Neural crest cell (in vitro differentiated cells): Measurements from ENCODE around the gene SLC10A1. TPM values are rescaled to one million over a fixed set of nuclear protein-coding genes. Genes with fewer than 3 reads are reported as not detected.

Source experiments
- DNase-seq: peaks from one replicate; pipeline ENCODE4 v3.0.0; 2021; ENCODE audit warnings: low read depth, mixed read lengths, low spot score
- H3K27ac Mint-ChIP-seq: one replicate; pipeline ENCODE4 v1.8.0; 2021; ENCODE audit warnings: mild to moderate bottlenecking, mixed read lengths; ENCODE audit not compliant: unreplicated experiment
- H3K27me3 Mint-ChIP-seq: 2 replicates; pipeline ENCODE4 v1.8.0; 2021; ENCODE audit warnings: low read depth, mild to moderate bottlenecking, mixed read lengths
- H3K36me3 Mint-ChIP-seq: 2 replicates; pipeline ENCODE4 v1.8.0; 2021; ENCODE audit warnings: low read depth, mild to moderate bottlenecking, mixed read lengths
- H3K4me1 Mint-ChIP-seq: 2 replicates; pipeline ENCODE4 v1.8.0; 2021; ENCODE audit warnings: mixed read lengths
- H3K4me3 Mint-ChIP-seq: one replicate; pipeline ENCODE4 v1.8.0; 2021; ENCODE audit warnings: mild to moderate bottlenecking, mixed read lengths
- H3K9me3 Mint-ChIP-seq: 2 replicates; pipeline ENCODE4 v1.8.0; 2021; ENCODE audit warnings: mixed read lengths
- CTCF ChIP-seq: fragments of 200-600 bp; sonication (generic); conservative IDR thresholded peaks from 2 replicates; pipeline ENCODE4 v1.5.0; 2021; ENCODE audit warnings: antibody characterized with exemption, mild to moderate bottlenecking
- total RNA-seq: library from RNA; stranded (reverse); gene quantifications from 2 replicates; pipeline ENCODE4 v1.2.1, GENCODE V29; 2021

SLC10A1 gene
- total RNA-seq, 1 donor from 2014 or later, result not detected

- DNase-seq, result no peak
These were observed 44.6 kb upstream of the SLC10A1 start for GRCh38 chr14:69841656-69842055.

GRCh38 chr14:69839661-69840060 lies 42.6 kb upstream of the SLC10A1 start:
- Mint-ChIP-seq H3K9me3 (no peaks in the 10 kb centered on the region), H3K27me3 (no peaks in the 10 kb centered on the region), H3K4me1 (no peaks in the 10 kb centered on the region), H3K27ac (no peak overlapping the region), H3K4me3 (no peak overlapping the region), H3K36me3 (no peaks in the 10 kb centered on the region)
- DNase-seq, result no peak
- TF ChIP-seq CTCF, result no peak

More at GRCh38 chr14:69841656-69842055, 44.6 kb upstream of the SLC10A1 start:
- TF ChIP-seq CTCF, result no peak
- Mint-ChIP-seq H3K9me3 (no peaks in the 10 kb centered on the region), H3K36me3 (no peaks in the 10 kb centered on the region), H3K27ac (no peak overlapping the region), H3K4me1 (peaks cover 13% of the 10 kb centered on the region), H3K4me3 (no peak overlapping the region), H3K27me3 (no peaks in the 10 kb centered on the region)

- Mint-ChIP-seq H3K4me1 (no peaks in the 10 kb centered on the region), H3K36me3 (no peaks in the 10 kb centered on the region), H3K27me3 (no peaks in the 10 kb centered on the region), H3K27ac (no peak overlapping the region), H3K4me3 (no peak overlapping the region), H3K9me3 (no peaks in the 10 kb centered on the region)
- TF ChIP-seq CTCF, result no peak
- no peak for DNase-seq
These were observed 41.9 kb upstream of the SLC10A1 start for GRCh38 chr14:69838881-69839416.

- no peak for TF ChIP-seq CTCF
- H3K4me3 Mint-ChIP-seq, result no peak overlapping the region
- H3K4me1 Mint-ChIP-seq, result no peaks in the 10 kb centered on the region
- peaks cover 11% of the 10 kb centered on the region for H3K36me3 Mint-ChIP-seq
- peaks cover 19% of the 10 kb centered on the region for H3K9me3 Mint-ChIP-seq
- H3K27me3 Mint-ChIP-seq, result no peaks in the 10 kb centered on the region
- no peak overlapping the region for H3K27ac Mint-ChIP-seq
- no peak for DNase-seq
These were observed 31.8 kb upstream of the SLC10A1 start for GRCh38 chr14:69828879-69829278.

GRCh38 chr14:69828354-69828753 lies 31.3 kb upstream of the SLC10A1 start:
- H3K36me3 Mint-ChIP-seq, result peaks cover 11% of the 10 kb centered on the region
- peaks cover 21% of the 10 kb centered on the region for H3K9me3 Mint-ChIP-seq
- no peak overlapping the region for H3K4me3 Mint-ChIP-seq
- no peak for DNase-seq
- H3K27me3 Mint-ChIP-seq, result no peaks in the 10 kb centered on the region
- H3K27ac Mint-ChIP-seq, result no peak overlapping the region
- TF ChIP-seq CTCF, result no peak
- H3K4me1 Mint-ChIP-seq, result no peaks in the 10 kb centered on the region
